ENCODE measurements around the gene HECA.

Gene HECA

GRCh38 chr6:139126255-139126654 is 8.6 kb upstream of the HECA start:
- H3K4me3 ChIP-seq (ENCODE audit: low read length) = no peak overlapping the region
- DNase-seq (ENCODE audit: low read depth) = no peak
- TF ChIP-seq CTCF (conservative IDR thresholded peaks at IDR 0.05; ENCODE audit: low read depth, low read length) = no peak

- TF ChIP-seq CTCF (conservative IDR thresholded peaks at IDR 0.05; ENCODE audit: low read depth, low read length) = no peak
- no peak overlapping the region for H3K4me3 ChIP-seq (ENCODE audit: low read length)
- no peak for DNase-seq (ENCODE audit: low read depth)
These were observed 7.9 kb upstream of the HECA start for GRCh38 chr6:139126931-139127330.

- no peak overlapping the region for H3K4me3 ChIP-seq (ENCODE audit: low read length)
- no peak for DNase-seq (ENCODE audit: low read depth)
- TF ChIP-seq CTCF (conservative IDR thresholded peaks at IDR 0.05; ENCODE audit: low read depth, low read length) = no peak
These were observed 5.6 kb upstream of the HECA start for GRCh38 chr6:139129284-139129683.

GRCh38 chr6:139131736-139132280 is 3.1 kb upstream of the HECA start:
- DNase-seq (ENCODE audit: low read depth) = peak; percentile 35
- H3K4me3 ChIP-seq (ENCODE audit: low read length) = no peak overlapping the region
- TF ChIP-seq CTCF (conservative IDR thresholded peaks at IDR 0.05; ENCODE audit: low read depth, low read length) = no peak

- H3K4me3 ChIP-seq (ENCODE audit: low read length) = no peak overlapping the region
- TF ChIP-seq CTCF (conservative IDR thresholded peaks at IDR 0.05; ENCODE audit: low read depth, low read length) = no peak
- DNase-seq (ENCODE audit: low read depth) = no peak
These were observed 1.4 kb upstream of the HECA start for GRCh38 chr6:139133262-139134063.

GRCh38 chr6:139134064-139134395 is 850 bp upstream of the HECA start:
- H3K4me3 ChIP-seq (ENCODE audit: low read length) = no peak overlapping the region
- no peak for TF ChIP-seq CTCF (conservative IDR thresholded peaks at IDR 0.05; ENCODE audit: low read depth, low read length)
- DNase-seq (ENCODE audit: low read depth) = no peak
